ENCODE results near the gene UBR1.

UBR1 gene

GRCh38 chr15:43100971-43101370, 4.9 kb downstream of the UBR1 start:
- Mint-ChIP-seq H3K36me3 (ENCODE audit: low read depth) (peaks cover 53% of the 10 kb centered on the region), H3K27ac (peak overlapping the region; percentile 40)
- no peak for DNase-seq (ENCODE audit: low spot score)

GRCh38 chr15:43099105-43099845, 6.6 kb downstream of the UBR1 start:
- Mint-ChIP-seq H3K4me3 (no peak overlapping the region), H3K4me1 (ENCODE audit: low read depth) (peaks cover 53% of the 10 kb centered on the region), H3K27ac (no peak overlapping the region), H3K36me3 (ENCODE audit: low read depth) (peaks cover 54% of the 10 kb centered on the region), H3K27me3 (ENCODE audit: low read depth) (no peaks in the 10 kb centered on the region), H3K9me3 (no peaks in the 10 kb centered on the region)
- no peak for DNase-seq (ENCODE audit: low spot score)

More at GRCh38 chr15:43100971-43101370, 4.9 kb downstream of the UBR1 start:
- peaks cover 49% of the 10 kb centered on the region for H3K4me1 Mint-ChIP-seq (ENCODE audit: low read depth)
- no peaks in the 10 kb centered on the region for H3K9me3 Mint-ChIP-seq
- H3K4me3 Mint-ChIP-seq, result no peak overlapping the region
- H3K27me3 Mint-ChIP-seq (ENCODE audit: low read depth), result no peaks in the 10 kb centered on the region

- H3K36me3 Mint-ChIP-seq (ENCODE audit: low read depth), result peaks cover 42% of the 10 kb centered on the region
- peaks cover 32% of the 10 kb centered on the region for H3K4me1 Mint-ChIP-seq (ENCODE audit: low read depth)
- H3K4me3 Mint-ChIP-seq, result no peak overlapping the region
- DNase-seq (ENCODE audit: low spot score), result no peak
- H3K27ac Mint-ChIP-seq, result no peak overlapping the region
- H3K9me3 Mint-ChIP-seq, result no peaks in the 10 kb centered on the region
- no peaks in the 10 kb centered on the region for H3K27me3 Mint-ChIP-seq (ENCODE audit: low read depth)
Observed at GRCh38 chr15:43096411-43096810, 9.4 kb downstream of the UBR1 start.

GRCh38 chr15:43095708-43096347, 10.0 kb downstream of the UBR1 start:
- H3K9me3 Mint-ChIP-seq, result no peaks in the 10 kb centered on the region
- DNase-seq (ENCODE audit: low spot score), result no peak
- H3K27me3 Mint-ChIP-seq (ENCODE audit: low read depth), result no peaks in the 10 kb centered on the region
- peaks cover 36% of the 10 kb centered on the region for H3K36me3 Mint-ChIP-seq (ENCODE audit: low read depth)
- no peak overlapping the region for H3K27ac Mint-ChIP-seq
- H3K4me1 Mint-ChIP-seq (ENCODE audit: low read depth), result peaks cover 26% of the 10 kb centered on the region
- no peak overlapping the region for H3K4me3 Mint-ChIP-seq

- Mint-ChIP-seq H3K27ac (no peak overlapping the region), H3K36me3 (ENCODE audit: low read depth) (peaks cover 33% of the 10 kb centered on the region), H3K4me3 (no peak overlapping the region), H3K9me3 (no peaks in the 10 kb centered on the region), H3K27me3 (ENCODE audit: low read depth) (no peaks in the 10 kb centered on the region), H3K4me1 (ENCODE audit: low read depth) (peaks cover 27% of the 10 kb centered on the region)
- DNase-seq (ENCODE audit: low spot score), result no peak
Observed at GRCh38 chr15:43095243-43095642, 10.6 kb downstream of the UBR1 start.

GRCh38 chr15:43094416-43095030, 11.3 kb downstream of the UBR1 start:
- DNase-seq (ENCODE audit: low spot score), result no peak
- peaks cover 28% of the 10 kb centered on the region for H3K4me1 Mint-ChIP-seq (ENCODE audit: low read depth)
- H3K4me3 Mint-ChIP-seq, result no peak overlapping the region
- H3K27me3 Mint-ChIP-seq (ENCODE audit: low read depth), result no peaks in the 10 kb centered on the region
- no peaks in the 10 kb centered on the region for H3K9me3 Mint-ChIP-seq
- no peak overlapping the region for H3K27ac Mint-ChIP-seq
- H3K36me3 Mint-ChIP-seq (ENCODE audit: low read depth), result peaks cover 32% of the 10 kb centered on the region

- no peak for DNase-seq (ENCODE audit: low spot score)
- Mint-ChIP-seq H3K27ac (no peak overlapping the region), H3K4me1 (ENCODE audit: low read depth) (peaks cover 27% of the 10 kb centered on the region)
Observed at GRCh38 chr15:43093026-43093425, 12.8 kb downstream of the UBR1 start.

GRCh38 chr15:43091859-43092258, 14.0 kb downstream of the UBR1 start:
- peaks cover 27% of the 10 kb centered on the region for H3K36me3 Mint-ChIP-seq (ENCODE audit: low read depth)
- H3K4me3 Mint-ChIP-seq, result no peak overlapping the region
- no peaks in the 10 kb centered on the region for H3K27me3 Mint-ChIP-seq (ENCODE audit: low read depth)
- H3K27ac Mint-ChIP-seq, result no peak overlapping the region
- DNase-seq (ENCODE audit: low spot score), result no peak
- H3K9me3 Mint-ChIP-seq, result no peaks in the 10 kb centered on the region
- H3K4me1 Mint-ChIP-seq (ENCODE audit: low read depth), result peaks cover 21% of the 10 kb centered on the region

More at GRCh38 chr15:43093026-43093425, 12.8 kb downstream of the UBR1 start:
- no peaks in the 10 kb centered on the region for H3K27me3 Mint-ChIP-seq (ENCODE audit: low read depth)
- no peaks in the 10 kb centered on the region for H3K9me3 Mint-ChIP-seq
- peaks cover 33% of the 10 kb centered on the region for H3K36me3 Mint-ChIP-seq (ENCODE audit: low read depth)
- H3K4me3 Mint-ChIP-seq, result no peak overlapping the region

GRCh38 chr15:43086551-43086950, 19.3 kb downstream of the UBR1 start:
- Mint-ChIP-seq H3K4me3 (no peak overlapping the region), H3K27me3 (ENCODE audit: low read depth) (no peaks in the 10 kb centered on the region), H3K9me3 (no peaks in the 10 kb centered on the region), H3K36me3 (ENCODE audit: low read depth) (peaks cover 35% of the 10 kb centered on the region), H3K27ac (no peak overlapping the region), H3K4me1 (ENCODE audit: low read depth) (peaks cover 13% of the 10 kb centered on the region)
- DNase-seq (ENCODE audit: low spot score), result no peak

GRCh38 chr15:43085921-43086320, 19.9 kb downstream of the UBR1 start:
- peaks cover 35% of the 10 kb centered on the region for H3K36me3 Mint-ChIP-seq (ENCODE audit: low read depth)
- H3K4me1 Mint-ChIP-seq (ENCODE audit: low read depth), result peaks cover 13% of the 10 kb centered on the region
- H3K9me3 Mint-ChIP-seq, result no peaks in the 10 kb centered on the region
- DNase-seq (ENCODE audit: low spot score), result no peak
- no peak overlapping the region for H3K27ac Mint-ChIP-seq
- H3K27me3 Mint-ChIP-seq (ENCODE audit: low read depth), result no peaks in the 10 kb centered on the region
- H3K4me3 Mint-ChIP-seq, result no peak overlapping the region

GRCh38 chr15:43082509-43082908, 23.3 kb downstream of the UBR1 start:
- H3K4me1 Mint-ChIP-seq (ENCODE audit: low read depth), result peaks cover 8% of the 10 kb centered on the region
- peaks cover 43% of the 10 kb centered on the region for H3K36me3 Mint-ChIP-seq (ENCODE audit: low read depth)

GRCh38 chr15:43081283-43081682, 24.6 kb downstream of the UBR1 start:
- no peaks in the 10 kb centered on the region for H3K9me3 Mint-ChIP-seq
- no peak for DNase-seq (ENCODE audit: low spot score)
- H3K4me3 Mint-ChIP-seq, result no peak overlapping the region
- peaks cover 36% of the 10 kb centered on the region for H3K36me3 Mint-ChIP-seq (ENCODE audit: low read depth)
- no peaks in the 10 kb centered on the region for H3K27me3 Mint-ChIP-seq (ENCODE audit: low read depth)
- no peak overlapping the region for H3K27ac Mint-ChIP-seq
- peaks cover 6% of the 10 kb centered on the region for H3K4me1 Mint-ChIP-seq (ENCODE audit: low read depth)

More at GRCh38 chr15:43082509-43082908, 23.3 kb downstream of the UBR1 start:
- Mint-ChIP-seq H3K4me3 (no peak overlapping the region), H3K27me3 (ENCODE audit: low read depth) (no peaks in the 10 kb centered on the region), H3K27ac (no peak overlapping the region), H3K9me3 (no peaks in the 10 kb centered on the region)
- DNase-seq (ENCODE audit: low spot score), result no peak

- Mint-ChIP-seq H3K4me3 (no peak overlapping the region), H3K27me3 (ENCODE audit: low read depth) (no peaks in the 10 kb centered on the region), H3K27ac (peak overlapping the region; percentile 52), H3K4me1 (ENCODE audit: low read depth) (peaks cover 2% of the 10 kb centered on the region), H3K36me3 (ENCODE audit: low read depth) (peaks cover 69% of the 10 kb centered on the region), H3K9me3 (no peaks in the 10 kb centered on the region)
- DNase-seq (ENCODE audit: low spot score), result no peak
Observed at GRCh38 chr15:43071451-43071850, 34.4 kb downstream of the UBR1 start.

- Mint-ChIP-seq H3K27me3 (ENCODE audit: low read depth) (no peaks in the 10 kb centered on the region), H3K27ac (no peak overlapping the region), H3K4me3 (no peak overlapping the region), H3K9me3 (no peaks in the 10 kb centered on the region), H3K4me1 (ENCODE audit: low read depth) (peaks cover 2% of the 10 kb centered on the region), H3K36me3 (ENCODE audit: low read depth) (peaks cover 75% of the 10 kb centered on the region)
- no peak for DNase-seq (ENCODE audit: low spot score)
Observed at GRCh38 chr15:43070893-43071292, 34.9 kb downstream of the UBR1 start.

Data from T-helper 2 cell treated with Interferon-gamma antibody and Interleukin-4, amounts not matched to agents 5 μg/mL and 100 μg/mL, for 36 hours (primary cell).